ENCODE results near the gene SLC15A3. TPM values are rescaled to one million over a fixed set of nuclear protein-coding genes. Genes with fewer than 3 reads are reported as not detected.

SLC15A3 gene
- total and polyA plus RNA-seq, 4 donors = 9.0 to 20.9 (median 16.3) TPM

DNA sequence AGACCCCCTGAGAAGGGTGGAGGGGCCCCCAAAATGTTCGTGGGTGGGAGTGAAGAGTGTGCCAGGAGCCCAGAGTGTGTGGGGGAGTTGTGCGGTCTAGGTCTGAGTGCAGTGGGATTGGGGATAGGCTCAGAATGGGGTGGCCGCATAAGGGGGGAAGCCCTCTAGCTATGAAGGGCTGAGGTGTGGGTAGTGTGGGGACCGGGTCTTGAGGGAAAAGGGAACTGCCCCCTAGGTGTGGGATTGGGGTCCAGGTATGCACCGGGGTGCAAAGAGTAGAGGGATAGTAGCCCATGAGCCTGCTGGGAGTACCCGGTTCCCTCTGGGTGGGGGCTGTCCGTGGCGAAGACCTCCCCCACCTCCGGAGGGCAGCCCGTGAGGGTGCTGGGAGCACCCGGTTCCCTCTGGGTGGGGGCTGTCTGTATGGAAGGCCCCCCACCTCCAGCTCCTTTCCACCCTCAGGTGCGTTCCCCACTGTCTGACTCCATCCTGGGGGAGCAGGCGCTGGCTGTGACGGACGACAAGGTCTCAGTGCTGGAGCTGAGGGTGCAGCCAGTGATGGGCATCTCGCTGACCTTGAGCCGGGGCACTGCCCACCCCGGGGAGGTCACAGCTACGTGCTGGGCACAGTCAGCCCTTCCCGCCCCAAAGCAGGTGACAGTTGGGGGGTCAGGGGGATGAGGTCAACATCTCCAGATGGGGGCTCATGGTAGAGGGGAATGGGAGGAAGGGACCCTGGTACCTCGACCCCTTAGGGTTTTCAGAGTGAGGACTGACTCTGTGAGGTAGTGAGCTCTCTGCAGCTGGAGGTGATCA lies 17.0 kb downstream of the SLC15A3 start:
- Histone ChIP-seq H3K4me3 (ENCODE audit: low read depth in 1 of 3, low read length in 3 of 3) (no peak overlapping the region), H3K36me3 (ENCODE audit: control insufficient read depth in 4 of 4, insufficient read depth in 3 of 4, low read depth in 1 of 4, low read length in 3 of 4) (peaks cover 0 to 16% (median 6%) of the 10 kb centered on the region in 4 donors), H3K4me1 (ENCODE audit: control insufficient read depth in 4 of 4, insufficient read depth in 4 of 4, low read length in 3 of 4) (no peaks in the 10 kb centered on the region), H3K27me3 (ENCODE audit: control insufficient read depth in 4 of 4, insufficient read depth in 4 of 4, low read length in 3 of 4) (no peaks in the 10 kb centered on the region), H3K9ac (ENCODE audit: low read depth in 1 of 2, low read length in 2 of 2) (no peak overlapping the region), H3K27ac (ENCODE audit: low read depth in 1 of 2, low read length in 2 of 2) (no peak overlapping the region), H3K9me3 (ENCODE audit: control insufficient read depth in 4 of 4, low read length in 3 of 4) (no peaks in the 10 kb centered on the region)
- no peak for DNase-seq (ENCODE audit: low spot score)
- 86% methylated on average over 21 of the region's 21 CpGs for WGBS
- TF ChIP-seq TAF1 (conservative IDR thresholded peaks at IDR 0.05) = no peak
- TF ChIP-seq YY1 (IDR thresholded peaks at IDR 0.05) = no peak

DNA sequence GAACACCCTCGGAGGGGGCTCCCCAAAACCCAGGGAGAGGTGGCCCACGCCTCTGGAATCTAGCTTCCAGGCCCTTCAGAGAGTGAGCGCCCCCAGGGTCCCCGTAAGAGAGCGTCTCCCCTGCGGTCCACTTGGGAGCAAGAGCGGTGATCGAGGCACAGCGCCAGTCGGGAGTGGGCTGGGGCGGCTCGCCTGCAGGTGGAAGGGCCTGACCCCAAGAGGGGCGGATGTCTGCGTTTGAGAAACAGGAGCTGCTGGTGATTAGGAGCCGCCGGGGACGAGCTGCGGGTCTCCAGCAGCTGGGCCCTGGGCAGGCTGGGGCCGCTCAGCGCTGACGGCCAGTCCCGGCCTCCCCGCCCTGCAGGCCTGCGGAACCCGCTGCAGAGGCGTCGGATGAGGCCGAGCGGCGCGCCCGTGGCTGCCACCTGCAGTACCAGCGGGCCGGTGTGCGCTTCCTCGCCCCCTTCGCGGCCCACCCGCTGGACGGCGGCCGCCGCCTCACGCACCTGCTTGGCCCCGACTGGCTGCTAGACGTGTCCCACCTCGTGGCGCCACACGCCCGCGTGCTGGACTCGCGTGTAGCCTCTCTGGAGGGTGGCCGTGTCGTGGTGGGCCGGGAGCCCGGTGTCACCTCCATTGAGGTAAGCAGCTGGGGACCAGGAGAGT lies 17.7 kb downstream of the SLC15A3 start:
- no peaks in the 10 kb centered on the region for H3K4me1 ChIP-seq (ENCODE audit: control insufficient read depth in 4 of 4, insufficient read depth in 4 of 4, low read length in 3 of 4)

More for the DNA sequence above, 17.7 kb downstream of the SLC15A3 start:
- Histone ChIP-seq H3K36me3 (ENCODE audit: control insufficient read depth in 4 of 4, insufficient read depth in 3 of 4, low read depth in 1 of 4, low read length in 3 of 4) (peaks cover 0 to 10% (median 4%) of the 10 kb centered on the region in 4 donors), H3K9me3 (ENCODE audit: control insufficient read depth in 4 of 4, low read length in 3 of 4) (no peaks in the 10 kb centered on the region), H3K27ac (ENCODE audit: low read depth in 1 of 2, low read length in 2 of 2) (no peak overlapping the region), H3K9ac (ENCODE audit: low read depth in 1 of 2, low read length in 2 of 2) (no peak overlapping the region), H3K4me3 (ENCODE audit: low read depth in 1 of 3, low read length in 3 of 3) (no peak overlapping the region), H3K27me3 (ENCODE audit: control insufficient read depth in 4 of 4, insufficient read depth in 4 of 4, low read length in 3 of 4) (no peaks in the 10 kb centered on the region)
- DNase-seq (ENCODE audit: low spot score) = no peak
- 93% methylated on average over 57 of the region's 57 CpGs for WGBS
- TF ChIP-seq GABPA (IDR thresholded peaks at IDR 0.05 in 1 of 2, conservative IDR thresholded peaks at IDR 0.05 in 1 of 2) (no peak), HNF4A (conservative IDR thresholded peaks at IDR 0.05) (no peak), YY1 (IDR thresholded peaks at IDR 0.05) (no peak), JUND (IDR thresholded peaks at IDR 0.05) (no peak), NR2F2 (IDR thresholded peaks at IDR 0.05) (no peak), FOXA1 (IDR thresholded peaks at IDR 0.05) (no peak), TAF1 (conservative IDR thresholded peaks at IDR 0.05) (no peak), FOXA2 (IDR thresholded peaks at IDR 0.05) (no peak), RAD21 (IDR thresholded peaks at IDR 0.05) (no peak), EGR1 (IDR thresholded peaks at IDR 0.05; ENCODE audit: low read depth in 2 of 2) (no peak), SP1 (IDR thresholded peaks at IDR 0.05) (no peak), HNF4G (IDR thresholded peaks at IDR 0.05) (no peak), RXRA (IDR thresholded peaks at IDR 0.05) (no peak)
- TF ChIP-seq, protein P1, sequence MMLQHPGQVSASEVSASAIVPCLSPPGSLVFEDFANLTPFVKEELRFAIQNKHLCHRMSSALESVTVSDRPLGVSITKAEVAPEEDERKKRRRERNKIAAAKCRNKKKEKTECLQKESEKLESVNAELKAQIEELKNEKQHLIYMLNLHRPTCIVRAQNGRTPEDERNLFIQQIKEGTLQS (IDR thresholded peaks at IDR 0.05) = no peak
- TF ChIP-seq, protein P2, sequence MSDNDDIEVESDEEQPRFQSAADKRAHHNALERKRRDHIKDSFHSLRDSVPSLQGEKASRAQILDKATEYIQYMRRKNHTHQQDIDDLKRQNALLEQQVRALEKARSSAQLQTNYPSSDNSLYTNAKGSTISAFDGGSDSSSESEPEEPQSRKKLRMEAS (IDR thresholded peaks at IDR 0.05) = no peak
- TF ChIP-seq, protein P3, sequence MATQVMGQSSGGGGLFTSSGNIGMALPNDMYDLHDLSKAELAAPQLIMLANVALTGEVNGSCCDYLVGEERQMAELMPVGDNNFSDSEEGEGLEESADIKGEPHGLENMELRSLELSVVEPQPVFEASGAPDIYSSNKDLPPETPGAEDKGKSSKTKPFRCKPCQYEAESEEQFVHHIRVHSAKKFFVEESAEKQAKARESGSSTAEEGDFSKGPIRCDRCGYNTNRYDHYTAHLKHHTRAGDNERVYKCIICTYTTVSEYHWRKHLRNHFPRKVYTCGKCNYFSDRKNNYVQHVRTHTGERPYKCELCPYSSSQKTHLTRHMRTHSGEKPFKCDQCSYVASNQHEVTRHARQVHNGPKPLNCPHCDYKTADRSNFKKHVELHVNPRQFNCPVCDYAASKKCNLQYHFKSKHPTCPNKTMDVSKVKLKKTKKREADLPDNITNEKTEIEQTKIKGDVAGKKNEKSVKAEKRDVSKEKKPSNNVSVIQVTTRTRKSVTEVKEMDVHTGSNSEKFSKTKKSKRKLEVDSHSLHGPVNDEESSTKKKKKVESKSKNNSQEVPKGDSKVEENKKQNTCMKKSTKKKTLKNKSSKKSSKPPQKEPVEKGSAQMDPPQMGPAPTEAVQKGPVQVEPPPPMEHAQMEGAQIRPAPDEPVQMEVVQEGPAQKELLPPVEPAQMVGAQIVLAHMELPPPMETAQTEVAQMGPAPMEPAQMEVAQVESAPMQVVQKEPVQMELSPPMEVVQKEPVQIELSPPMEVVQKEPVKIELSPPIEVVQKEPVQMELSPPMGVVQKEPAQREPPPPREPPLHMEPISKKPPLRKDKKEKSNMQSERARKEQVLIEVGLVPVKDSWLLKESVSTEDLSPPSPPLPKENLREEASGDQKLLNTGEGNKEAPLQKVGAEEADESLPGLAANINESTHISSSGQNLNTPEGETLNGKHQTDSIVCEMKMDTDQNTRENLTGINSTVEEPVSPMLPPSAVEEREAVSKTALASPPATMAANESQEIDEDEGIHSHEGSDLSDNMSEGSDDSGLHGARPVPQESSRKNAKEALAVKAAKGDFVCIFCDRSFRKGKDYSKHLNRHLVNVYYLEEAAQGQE (IDR thresholded peaks at IDR 0.05) = no peak
- TF ChIP-seq, protein P4, sequence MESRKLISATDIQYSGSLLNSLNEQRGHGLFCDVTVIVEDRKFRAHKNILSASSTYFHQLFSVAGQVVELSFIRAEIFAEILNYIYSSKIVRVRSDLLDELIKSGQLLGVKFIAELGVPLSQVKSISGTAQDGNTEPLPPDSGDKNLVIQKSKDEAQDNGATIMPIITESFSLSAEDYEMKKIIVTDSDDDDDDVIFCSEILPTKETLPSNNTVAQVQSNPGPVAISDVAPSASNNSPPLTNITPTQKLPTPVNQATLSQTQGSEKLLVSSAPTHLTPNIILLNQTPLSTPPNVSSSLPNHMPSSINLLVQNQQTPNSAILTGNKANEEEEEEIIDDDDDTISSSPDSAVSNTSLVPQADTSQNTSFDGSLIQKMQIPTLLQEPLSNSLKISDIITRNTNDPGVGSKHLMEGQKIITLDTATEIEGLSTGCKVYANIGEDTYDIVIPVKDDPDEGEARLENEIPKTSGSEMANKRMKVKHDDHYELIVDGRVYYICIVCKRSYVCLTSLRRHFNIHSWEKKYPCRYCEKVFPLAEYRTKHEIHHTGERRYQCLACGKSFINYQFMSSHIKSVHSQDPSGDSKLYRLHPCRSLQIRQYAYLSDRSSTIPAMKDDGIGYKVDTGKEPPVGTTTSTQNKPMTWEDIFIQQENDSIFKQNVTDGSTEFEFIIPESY (IDR thresholded peaks at IDR 0.05) = no peak
- TF ChIP-seq, protein P5, sequence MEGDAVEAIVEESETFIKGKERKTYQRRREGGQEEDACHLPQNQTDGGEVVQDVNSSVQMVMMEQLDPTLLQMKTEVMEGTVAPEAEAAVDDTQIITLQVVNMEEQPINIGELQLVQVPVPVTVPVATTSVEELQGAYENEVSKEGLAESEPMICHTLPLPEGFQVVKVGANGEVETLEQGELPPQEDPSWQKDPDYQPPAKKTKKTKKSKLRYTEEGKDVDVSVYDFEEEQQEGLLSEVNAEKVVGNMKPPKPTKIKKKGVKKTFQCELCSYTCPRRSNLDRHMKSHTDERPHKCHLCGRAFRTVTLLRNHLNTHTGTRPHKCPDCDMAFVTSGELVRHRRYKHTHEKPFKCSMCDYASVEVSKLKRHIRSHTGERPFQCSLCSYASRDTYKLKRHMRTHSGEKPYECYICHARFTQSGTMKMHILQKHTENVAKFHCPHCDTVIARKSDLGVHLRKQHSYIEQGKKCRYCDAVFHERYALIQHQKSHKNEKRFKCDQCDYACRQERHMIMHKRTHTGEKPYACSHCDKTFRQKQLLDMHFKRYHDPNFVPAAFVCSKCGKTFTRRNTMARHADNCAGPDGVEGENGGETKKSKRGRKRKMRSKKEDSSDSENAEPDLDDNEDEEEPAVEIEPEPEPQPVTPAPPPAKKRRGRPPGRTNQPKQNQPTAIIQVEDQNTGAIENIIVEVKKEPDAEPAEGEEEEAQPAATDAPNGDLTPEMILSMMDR (IDR thresholded peaks at IDR 0.05; ENCODE audit: low read depth, low read length, missing input control) = no peak
